HG02610 (cell line): Measurements from ENCODE around the gene TNPO3.

Experiments used
- ATAC-seq: cut with Tn5 transposase; IDR thresholded peaks from one replicate; pipeline ENCODE4 v1.9.1; 2021; ENCODE audit warnings: mild to moderate bottlenecking, moderate library complexity; ENCODE audit not compliant: unreplicated experiment

The TNPO3 gene

DNA sequence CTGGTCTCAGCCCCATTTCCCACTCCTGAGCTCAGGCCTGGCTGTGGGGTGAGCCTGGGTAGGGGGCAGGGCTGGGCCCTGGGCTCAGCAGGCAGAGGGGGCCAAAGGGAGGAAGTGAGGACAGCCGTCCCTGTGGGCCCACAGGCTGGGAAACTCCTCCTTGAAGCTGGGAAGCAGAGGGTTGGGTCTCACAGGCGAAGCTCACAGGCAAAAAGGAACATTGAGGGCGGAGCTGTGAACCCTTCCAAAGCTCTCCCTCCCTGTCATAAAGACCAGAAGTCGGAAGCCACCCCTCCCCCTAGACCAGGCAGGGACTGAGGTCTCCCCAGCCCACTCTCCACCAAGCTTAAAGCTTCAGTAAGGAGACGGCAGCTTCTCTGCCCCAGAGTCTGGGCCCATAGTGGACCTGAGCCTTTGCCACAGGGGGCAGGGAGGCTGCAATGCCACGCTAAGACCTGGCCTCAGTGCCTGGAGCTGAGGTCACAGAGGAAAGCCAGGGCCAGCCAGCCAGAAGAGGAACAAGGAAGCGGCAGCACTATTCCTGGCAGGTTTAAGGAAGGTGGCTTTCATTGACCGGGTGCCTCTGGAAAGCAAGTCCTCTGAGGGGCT is 143.4 kb downstream of the TNPO3 start:
- ATAC-seq, result no peak

DNA sequence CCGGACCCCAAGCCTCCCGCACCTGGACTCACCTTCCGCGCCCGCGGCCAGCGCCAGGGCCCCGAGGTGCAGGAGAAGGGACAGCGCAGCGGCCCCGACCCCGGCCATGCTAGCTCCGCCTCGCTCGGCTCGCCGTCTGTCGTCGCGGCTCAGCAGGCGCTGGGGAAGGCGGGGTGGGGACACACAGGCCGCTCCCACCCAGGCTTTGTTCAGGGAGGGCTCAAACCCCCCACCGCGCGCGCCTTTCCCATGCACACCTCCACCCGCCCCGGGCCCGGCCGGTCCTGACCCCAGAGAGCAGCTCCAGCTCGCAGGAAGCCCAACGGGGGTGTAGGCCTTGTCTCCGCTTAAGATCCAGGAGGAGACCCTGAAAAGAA is 144.4 kb downstream of the TNPO3 start, which contains the start of gene KCP:
Gene KCP, minus strand, starts transcription at position 141 of the 377 bp plus-strand sequence. Its CDS starts 33 bp downstream, at position 108.
- ATAC-seq, result no peak

DNA sequence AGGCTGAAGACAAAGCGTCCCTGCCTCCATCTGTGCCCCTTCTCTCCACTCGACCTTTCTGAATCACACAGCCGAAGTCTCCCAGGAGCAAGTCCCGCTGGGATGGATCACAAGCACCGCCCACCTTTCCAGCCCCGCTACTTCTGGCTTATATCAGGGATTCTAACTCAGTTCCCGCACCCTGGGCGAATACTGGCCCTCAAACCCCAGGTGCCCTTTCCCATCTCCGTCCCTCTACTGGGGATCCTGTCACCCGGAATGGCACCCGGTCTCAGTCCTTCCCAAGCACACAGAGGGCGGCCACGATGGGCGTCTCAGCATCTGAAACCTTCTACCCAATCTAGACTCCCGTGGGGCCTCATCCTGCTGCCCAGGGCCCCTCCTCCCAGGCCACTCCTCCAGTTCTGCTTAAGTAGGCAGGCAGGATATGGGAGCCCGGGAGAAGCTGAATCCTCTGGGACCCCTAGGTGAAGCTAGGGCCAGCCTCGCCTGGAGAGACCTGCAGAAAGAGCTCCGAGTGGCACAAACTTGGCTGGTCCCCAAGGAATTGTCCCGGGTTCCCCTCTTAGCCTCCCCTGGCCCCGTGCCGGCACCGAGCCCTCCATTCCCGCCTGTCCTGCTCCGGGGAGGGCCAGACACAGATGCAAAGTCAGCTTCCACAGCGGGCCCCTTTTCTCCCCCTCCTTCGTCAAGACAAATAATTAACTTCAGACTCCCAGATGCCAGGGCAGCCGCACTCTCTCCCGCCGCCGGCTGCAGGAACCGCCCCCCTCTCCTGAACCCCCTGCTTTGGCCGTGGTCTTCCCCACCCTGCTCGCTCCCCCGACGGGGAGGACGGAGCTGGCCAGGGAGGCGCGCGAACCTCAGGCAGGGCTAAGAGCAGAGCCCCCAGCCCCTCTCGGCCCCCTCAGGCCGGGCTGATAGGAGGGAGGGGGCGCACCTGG is 145.0 kb downstream of the TNPO3 start:
- ATAC-seq, result no peak

DNA sequence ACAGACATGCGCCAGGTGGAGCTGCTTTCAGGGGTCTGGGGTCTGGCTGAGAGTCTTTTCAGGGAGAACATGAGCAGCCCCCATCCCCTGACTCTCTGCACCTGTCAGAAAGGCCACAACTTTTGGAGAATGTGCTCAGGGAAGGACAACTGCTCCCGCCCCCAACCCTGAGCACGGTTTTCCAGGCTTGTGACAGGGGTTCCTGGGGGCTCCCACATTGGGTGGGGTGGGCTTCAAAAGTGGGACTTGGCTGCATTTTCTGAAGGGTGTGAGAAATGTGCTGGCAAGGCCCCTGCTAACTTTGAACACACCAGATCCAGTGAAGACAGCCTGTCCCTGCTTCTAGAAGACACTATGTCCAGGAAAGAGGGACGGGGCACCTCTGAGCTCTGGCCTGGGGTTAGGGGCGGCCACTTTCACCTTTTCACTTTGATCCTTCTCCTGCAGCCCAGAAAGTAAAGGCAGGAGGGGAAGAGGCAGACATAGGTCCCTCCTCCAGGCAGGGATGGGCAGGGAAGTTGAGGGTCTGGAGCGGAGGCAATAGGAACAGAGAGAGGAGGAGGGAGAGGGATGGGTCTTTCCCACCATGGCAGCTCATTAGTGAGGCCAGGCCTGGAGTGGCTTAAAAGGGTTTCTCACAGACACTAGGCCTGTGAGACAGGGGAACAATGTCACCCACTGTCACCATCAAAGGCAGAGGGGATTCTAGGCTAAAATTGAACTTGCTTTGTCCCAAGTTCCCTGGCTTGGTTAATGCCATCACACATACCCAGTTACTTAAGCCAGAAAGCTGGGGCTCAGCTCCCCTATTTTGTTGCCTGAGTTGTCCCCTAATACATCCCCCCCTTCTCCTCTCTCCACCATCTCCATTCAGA is 145.9 kb downstream of the TNPO3 start:
- no peak for ATAC-seq

DNA sequence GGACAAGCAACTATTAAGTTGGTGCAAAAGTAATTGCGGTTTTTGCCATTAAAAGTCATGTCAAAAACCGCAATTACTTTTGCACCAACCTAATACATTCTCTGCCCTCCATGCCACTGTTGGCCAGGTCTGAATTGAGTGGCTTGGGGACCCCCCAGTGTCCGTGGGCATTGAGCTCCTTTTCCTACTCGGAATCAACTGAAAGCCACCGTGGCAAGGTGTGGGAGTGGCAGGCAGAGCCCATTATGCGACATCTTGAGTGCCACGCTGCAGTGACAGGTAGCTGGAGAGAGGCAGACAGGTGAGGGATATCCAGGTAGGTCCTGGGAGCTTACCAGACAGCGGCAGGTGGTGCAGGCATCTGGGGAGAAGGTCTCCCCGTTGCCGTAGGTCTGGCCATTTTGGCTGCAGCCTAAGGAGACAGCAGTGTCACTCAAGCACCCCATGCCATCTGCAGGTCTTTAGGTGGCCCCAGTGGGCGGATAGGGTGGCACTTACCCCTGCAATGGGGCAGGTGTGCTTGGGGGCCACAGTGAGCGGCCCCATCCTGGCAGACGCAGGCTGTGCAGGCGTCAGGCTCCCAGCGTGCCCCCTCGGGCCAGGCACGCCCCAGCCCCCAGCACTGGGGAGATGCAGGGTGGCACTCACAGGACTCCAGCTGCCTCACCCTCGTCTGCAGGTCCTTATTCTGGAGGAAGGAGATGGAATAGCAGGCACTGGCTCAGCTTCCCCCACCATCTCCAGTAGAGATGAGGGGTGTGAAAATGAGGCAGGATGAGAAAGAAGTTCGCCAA is 147.9 kb downstream of the TNPO3 start:
- no peak for ATAC-seq

DNA sequence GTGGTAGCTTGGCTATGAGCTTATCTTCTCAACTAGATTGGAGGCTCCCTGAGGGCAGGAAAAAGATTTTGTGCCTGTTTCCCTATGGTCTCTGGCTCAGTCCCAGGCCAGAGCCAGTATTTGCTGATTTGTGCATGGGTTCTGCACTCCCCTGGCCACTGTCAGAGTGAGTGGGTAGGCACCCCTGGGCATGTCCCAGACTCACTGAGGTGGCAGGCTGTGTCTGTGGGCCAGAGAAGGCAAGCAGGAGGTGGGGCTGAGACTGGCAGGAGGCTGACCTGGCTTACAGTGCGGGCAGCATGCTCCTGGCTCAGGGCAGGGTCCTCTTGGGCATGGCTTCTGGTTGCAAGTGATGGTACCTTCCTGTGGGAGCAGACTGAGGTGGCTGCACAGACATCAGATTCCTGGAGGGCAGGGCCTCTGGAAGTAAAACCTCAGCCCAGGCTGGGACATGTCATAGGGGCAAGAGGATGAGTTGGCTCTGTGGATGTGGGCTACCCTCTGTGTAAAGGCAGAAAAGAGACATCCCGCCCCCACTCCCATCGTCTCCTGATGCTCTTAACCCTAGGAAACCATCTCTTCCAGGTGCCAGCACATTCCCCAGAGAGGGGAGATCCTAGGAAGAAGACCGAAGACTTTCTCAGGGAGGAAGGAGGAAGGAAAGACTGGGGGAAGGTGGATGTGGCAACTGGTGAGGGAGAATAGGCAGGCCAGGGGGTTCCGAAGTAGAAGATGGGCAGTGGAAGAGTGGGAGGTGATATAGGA is 148.7 kb downstream of the TNPO3 start:
- ATAC-seq, result no peak

DNA sequence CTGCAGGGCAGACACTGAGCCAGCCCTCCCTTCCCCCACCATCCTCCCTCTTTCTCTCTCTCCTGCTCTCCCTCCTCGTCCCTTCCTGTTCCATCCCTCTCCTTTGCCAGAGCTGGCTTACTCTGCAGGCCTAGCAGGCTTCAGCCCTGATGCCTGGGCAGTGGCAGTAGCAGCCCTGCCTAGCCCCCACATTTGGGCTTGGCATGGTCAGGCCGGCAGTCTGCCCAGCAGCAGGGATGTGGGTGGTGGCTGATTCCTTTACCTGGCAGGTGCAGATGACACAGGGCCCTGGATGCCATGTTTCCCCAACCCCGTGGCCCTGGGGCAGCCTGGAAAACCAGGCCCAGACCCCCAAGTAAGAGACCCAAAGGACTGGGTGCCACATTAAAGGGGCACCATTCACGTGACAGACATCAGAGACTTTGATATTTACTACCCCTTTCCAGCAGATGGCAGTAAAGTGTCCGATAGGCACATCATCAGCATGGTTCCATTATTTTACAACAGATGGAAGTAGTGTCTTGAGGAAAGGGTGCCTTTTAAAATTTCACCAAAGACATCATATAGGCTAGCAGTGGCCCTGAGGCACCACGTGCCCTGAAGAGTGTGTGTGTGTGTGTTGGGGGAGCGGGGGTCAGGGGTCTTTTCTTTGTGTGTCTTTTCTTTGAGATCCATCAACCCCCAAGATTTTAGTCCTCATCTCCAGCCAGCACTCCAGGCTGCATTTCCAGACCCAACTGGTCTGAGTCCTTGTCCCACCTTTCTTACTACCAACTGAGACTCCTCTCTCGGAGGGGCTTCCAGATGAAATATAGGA is 150.3 kb downstream of the TNPO3 start:
- peak; percentile 54 for ATAC-seq
